ENCODE data around the gene UBQLN3. TPM values are rescaled to one million over a fixed set of nuclear protein-coding genes. Genes with fewer than 3 reads are reported as not detected.

Gene UBQLN3
- total RNA-seq, 1 donor from 2014 or later = not detected

DNA sequence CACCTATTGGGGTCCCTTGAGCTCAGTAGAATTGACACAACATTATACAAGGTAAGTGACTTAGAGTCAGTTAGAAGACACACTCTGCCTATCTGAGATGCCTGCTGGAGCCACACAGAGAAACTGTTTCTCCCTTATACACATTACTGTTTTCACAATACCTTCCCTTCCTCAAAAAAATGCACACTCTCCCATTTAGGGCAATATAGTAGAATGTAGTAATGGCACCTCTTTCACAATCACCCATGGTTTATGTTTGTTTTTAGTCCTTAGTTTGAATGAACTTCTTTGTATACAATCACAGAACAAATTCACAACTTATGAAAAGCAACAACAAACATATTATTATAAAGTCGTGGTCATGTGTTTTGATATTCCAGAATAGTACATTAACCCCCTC lies 24.3 kb upstream of the UBQLN3 start:
- no peak overlapping the region for H3K4me3 Mint-ChIP-seq
- no peaks in the 10 kb centered on the region for H3K4me1 Mint-ChIP-seq
- DNase-seq (ENCODE audit: low read depth, low spot score) = no peak
- H3K36me3 Mint-ChIP-seq (ENCODE audit: low read depth) = no peaks in the 10 kb centered on the region
- H3K27ac Mint-ChIP-seq (ENCODE audit: unreplicated experiment) = no peak overlapping the region
- TF ChIP-seq CTCF (conservative IDR thresholded peaks at IDR 0.05) = no peak
- H3K9me3 Mint-ChIP-seq = peaks cover 3% of the 10 kb centered on the region
- H3K27me3 Mint-ChIP-seq (ENCODE audit: low read depth) = peaks cover 4% of the 10 kb centered on the region

DNA sequence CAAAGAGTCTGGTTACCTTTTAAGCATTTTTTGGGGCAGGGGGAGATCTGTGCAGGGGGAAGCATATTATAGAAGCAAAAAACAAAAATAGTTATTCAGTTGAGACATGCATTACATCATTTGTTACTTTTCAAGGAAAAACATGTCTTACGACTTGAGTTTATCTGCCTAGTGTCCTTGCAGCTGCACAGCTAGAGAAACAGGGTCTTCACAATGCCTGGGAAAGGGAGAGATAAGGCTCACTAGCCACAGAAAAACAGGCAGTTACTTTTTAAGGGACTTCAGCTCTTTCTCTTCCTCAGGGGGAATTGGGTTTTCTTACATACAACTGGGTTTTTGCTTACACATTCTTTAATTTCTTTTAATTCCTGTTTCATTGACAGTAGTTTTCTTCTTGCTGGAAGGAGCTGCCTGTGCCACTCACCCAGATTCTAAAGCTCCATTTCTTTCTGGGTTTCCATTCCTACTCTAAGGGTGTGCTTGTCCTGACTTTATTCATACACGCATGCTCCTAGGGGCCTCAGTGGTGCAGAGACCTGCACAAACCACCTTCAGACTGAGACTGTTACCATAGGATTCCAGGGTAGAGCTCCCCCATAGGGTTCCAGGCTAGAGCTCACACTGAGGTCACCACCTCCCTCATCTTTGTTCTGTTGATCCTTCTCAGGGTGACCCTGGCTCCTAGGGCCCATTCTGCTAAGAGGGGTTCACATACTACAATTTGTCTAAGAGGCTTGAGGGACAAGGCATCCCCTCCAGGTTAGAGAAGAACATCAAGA lies 21.5 kb upstream of the UBQLN3 start:
- no peak for DNase-seq (ENCODE audit: low read depth, low spot score)
- TF ChIP-seq CTCF (conservative IDR thresholded peaks at IDR 0.05) = no peak
- Mint-ChIP-seq H3K4me1 (no peaks in the 10 kb centered on the region), H3K27me3 (ENCODE audit: low read depth) (peaks cover 4% of the 10 kb centered on the region), H3K27ac (ENCODE audit: unreplicated experiment) (no peak overlapping the region), H3K36me3 (ENCODE audit: low read depth) (no peaks in the 10 kb centered on the region), H3K4me3 (no peak overlapping the region), H3K9me3 (no peaks in the 10 kb centered on the region)

DNA sequence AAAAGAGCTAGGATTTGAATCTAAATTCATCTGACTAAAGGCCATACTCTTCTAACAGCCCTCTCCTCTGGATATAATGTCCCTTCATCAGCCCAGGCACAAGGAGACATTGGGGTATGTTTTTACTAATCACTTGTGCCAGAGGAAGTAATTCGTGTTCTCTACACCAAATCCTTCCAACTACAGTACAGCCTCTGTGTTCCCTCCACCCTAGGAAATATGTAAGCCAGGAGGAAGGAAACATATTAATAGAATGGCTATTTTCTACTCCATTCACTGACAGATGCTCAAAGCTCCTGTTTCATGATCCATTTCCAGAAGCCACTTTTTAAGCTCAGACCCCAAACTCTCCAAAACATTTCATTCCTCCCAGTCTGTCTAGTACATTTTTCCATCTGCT lies 18.7 kb upstream of the UBQLN3 start:
- Mint-ChIP-seq H3K4me3 (no peak overlapping the region), H3K4me1 (no peaks in the 10 kb centered on the region), H3K27ac (ENCODE audit: unreplicated experiment) (no peak overlapping the region), H3K9me3 (no peaks in the 10 kb centered on the region), H3K27me3 (ENCODE audit: low read depth) (no peaks in the 10 kb centered on the region), H3K36me3 (ENCODE audit: low read depth) (no peaks in the 10 kb centered on the region)
- DNase-seq (ENCODE audit: low read depth, low spot score) = no peak
- TF ChIP-seq CTCF (conservative IDR thresholded peaks at IDR 0.05) = no peak

GRCh38 chr11:5527716-5528115 lies 18.0 kb upstream of the UBQLN3 start:
- no peak for DNase-seq (ENCODE audit: low read depth, low spot score)
- no peak for TF ChIP-seq CTCF (conservative IDR thresholded peaks at IDR 0.05)
- no peak overlapping the region for H3K27ac Mint-ChIP-seq (ENCODE audit: unreplicated experiment)
- no peaks in the 10 kb centered on the region for H3K9me3 Mint-ChIP-seq
- no peaks in the 10 kb centered on the region for H3K27me3 Mint-ChIP-seq (ENCODE audit: low read depth)
- H3K4me1 Mint-ChIP-seq = no peaks in the 10 kb centered on the region
- no peaks in the 10 kb centered on the region for H3K36me3 Mint-ChIP-seq (ENCODE audit: low read depth)
- no peak overlapping the region for H3K4me3 Mint-ChIP-seq

DNA sequence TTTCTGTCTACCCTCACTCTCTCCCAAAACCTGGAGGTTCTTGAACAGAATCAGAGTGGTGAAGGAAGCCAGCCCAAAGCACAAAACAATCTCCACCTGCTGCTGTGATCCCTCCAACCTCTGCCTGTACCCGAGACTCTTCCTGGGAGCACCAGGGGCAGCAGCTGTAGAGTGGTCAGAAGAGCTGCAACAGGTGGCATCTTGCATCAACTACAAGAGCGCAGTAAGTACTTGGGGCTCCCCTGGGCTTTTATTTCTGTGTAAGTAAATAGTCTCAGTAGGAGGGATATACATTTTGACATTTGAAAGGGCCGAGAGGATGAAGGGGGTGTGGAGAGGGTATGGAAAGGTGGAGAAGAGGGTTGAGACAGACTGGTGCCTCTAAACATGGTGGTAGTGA lies 15.0 kb upstream of the UBQLN3 start:
- no peaks in the 10 kb centered on the region for H3K4me1 Mint-ChIP-seq
- no peak for TF ChIP-seq CTCF (conservative IDR thresholded peaks at IDR 0.05)
- H3K27me3 Mint-ChIP-seq (ENCODE audit: low read depth) = no peaks in the 10 kb centered on the region
- DNase-seq (ENCODE audit: low read depth, low spot score) = no peak
- no peak overlapping the region for H3K27ac Mint-ChIP-seq (ENCODE audit: unreplicated experiment)
- no peak overlapping the region for H3K4me3 Mint-ChIP-seq
- H3K9me3 Mint-ChIP-seq = no peaks in the 10 kb centered on the region
- H3K36me3 Mint-ChIP-seq (ENCODE audit: low read depth) = no peaks in the 10 kb centered on the region
